ENCODE data around the gene DGCR6L.

- TF ChIP-seq POLR2AphosphoS5 (IDR thresholded peaks at IDR 0.05; ENCODE audit: borderline replicate concordance, low read depth, low read length) (no peak), EZH2 (IDR thresholded peaks at IDR 0.05) (no peak)
Observed at GRCh38 chr22:20315337-20316216, 4.3 kb downstream of the DGCR6L start.
